AG09309 (cell line): Measurements from ENCODE around the gene RAPGEF4.

Source experiments
- DNase-seq: peaks from one replicate; pipeline ENCODE4 v3.0.0-alpha.2; 2010; ENCODE audit warnings: low read depth
- H3K4me3 ChIP-seq: 2 replicates; pipeline ENCODE4 v1.5.1; 2011; ENCODE audit warnings: mild to moderate bottlenecking, low read depth, low read length, moderate library complexity; ENCODE audit not compliant: control insufficient read depth
- TF ChIP-seq, protein P1 (sequence below): IDR thresholded peaks from 2 replicates; pipeline ENCODE4 v1.5.1; 2011; ENCODE audit warnings: mild to moderate bottlenecking, low read depth, low read length, inconsistent platforms; ENCODE audit not compliant: insufficient read depth, control insufficient read depth; ENCODE audit errors: missing control alignments

RAPGEF4 gene

GRCh38 chr2:172859581-172860335 is 124.1 kb downstream of the RAPGEF4 start:
- no peak for DNase-seq
- TF ChIP-seq, protein P1, sequence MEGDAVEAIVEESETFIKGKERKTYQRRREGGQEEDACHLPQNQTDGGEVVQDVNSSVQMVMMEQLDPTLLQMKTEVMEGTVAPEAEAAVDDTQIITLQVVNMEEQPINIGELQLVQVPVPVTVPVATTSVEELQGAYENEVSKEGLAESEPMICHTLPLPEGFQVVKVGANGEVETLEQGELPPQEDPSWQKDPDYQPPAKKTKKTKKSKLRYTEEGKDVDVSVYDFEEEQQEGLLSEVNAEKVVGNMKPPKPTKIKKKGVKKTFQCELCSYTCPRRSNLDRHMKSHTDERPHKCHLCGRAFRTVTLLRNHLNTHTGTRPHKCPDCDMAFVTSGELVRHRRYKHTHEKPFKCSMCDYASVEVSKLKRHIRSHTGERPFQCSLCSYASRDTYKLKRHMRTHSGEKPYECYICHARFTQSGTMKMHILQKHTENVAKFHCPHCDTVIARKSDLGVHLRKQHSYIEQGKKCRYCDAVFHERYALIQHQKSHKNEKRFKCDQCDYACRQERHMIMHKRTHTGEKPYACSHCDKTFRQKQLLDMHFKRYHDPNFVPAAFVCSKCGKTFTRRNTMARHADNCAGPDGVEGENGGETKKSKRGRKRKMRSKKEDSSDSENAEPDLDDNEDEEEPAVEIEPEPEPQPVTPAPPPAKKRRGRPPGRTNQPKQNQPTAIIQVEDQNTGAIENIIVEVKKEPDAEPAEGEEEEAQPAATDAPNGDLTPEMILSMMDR: no peak

DNA sequence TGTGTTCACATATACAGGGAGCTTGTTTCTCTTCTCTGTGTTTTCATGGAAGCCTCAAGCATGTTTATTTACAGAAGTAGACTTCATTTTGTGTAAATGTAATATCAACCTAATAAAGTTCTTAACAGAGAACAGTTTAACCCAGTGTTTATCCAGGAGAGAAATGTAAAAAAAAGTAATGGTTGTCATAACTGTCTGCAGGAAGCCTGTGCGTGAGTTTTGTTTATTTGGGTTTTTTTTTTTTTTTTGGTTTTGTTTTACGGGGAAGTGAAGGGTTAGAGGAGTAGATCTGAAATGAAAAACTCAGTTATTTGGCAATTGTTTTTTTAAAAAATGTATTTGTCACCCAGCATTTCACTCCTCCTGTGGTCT is 124.7 kb downstream of the RAPGEF4 start:
- TF ChIP-seq, protein P1: no peak
- no peak for DNase-seq
- no peak overlapping the region for H3K4me3 ChIP-seq

More at GRCh38 chr2:172859581-172860335, 124.1 kb downstream of the RAPGEF4 start:
- no peak overlapping the region for H3K4me3 ChIP-seq

- H3K4me3 ChIP-seq: no peak overlapping the region
Observed at GRCh38 chr2:172861098-172861497, 125.5 kb downstream of the RAPGEF4 start.

GRCh38 chr2:172861656-172862476 is 126.2 kb downstream of the RAPGEF4 start:
- no peak overlapping the region for H3K4me3 ChIP-seq
- TF ChIP-seq, protein P1: no peak
- no peak for DNase-seq

More at GRCh38 chr2:172861098-172861497, 125.5 kb downstream of the RAPGEF4 start:
- DNase-seq: no peak
- TF ChIP-seq, protein P1: no peak

GRCh38 chr2:172863341-172863740 is 127.7 kb downstream of the RAPGEF4 start:
- no peak for DNase-seq
- H3K4me3 ChIP-seq: no peak overlapping the region
- TF ChIP-seq, protein P1: no peak

- H3K4me3 ChIP-seq: no peak overlapping the region
- no peak for DNase-seq
- TF ChIP-seq, protein P1: peak; percentile 85
Observed at GRCh38 chr2:172864182-172864581, 128.5 kb downstream of the RAPGEF4 start.
